ENCODE measurements around the gene WHAMM.
"Not testable (repeated sequence)": the region's sequence is repeated elsewhere in the genome, so short reads cannot be mapped to it uniquely, and the experiment has no call there.

Gene WHAMM

GRCh38 chr15:82803793-82804574, 5.4 kb upstream of the WHAMM start:
- DNase-seq (ENCODE audit: low spot score): no peak

- no peak for DNase-seq (ENCODE audit: low spot score)
Observed at GRCh38 chr15:82804575-82804949, 4.9 kb upstream of the WHAMM start.

- DNase-seq (ENCODE audit: low spot score): no peak
Observed at GRCh38 chr15:82805994-82806406, 3.4 kb upstream of the WHAMM start, which contains the start of gene FSD2. TSS of gene FSD2 (minus strand) at chr15:82806069. CDS start at chr15:82787390, 18,679 bp downstream.

- DNase-seq (ENCODE audit: low spot score): no peak
Observed at GRCh38 chr15:82807920-82808633, 1.4 kb upstream of the WHAMM start.

- no peak for DNase-seq (ENCODE audit: low spot score)
Observed at GRCh38 chr15:82808634-82809041, 790 bp upstream of the WHAMM start.

- DNase-seq (ENCODE audit: low spot score): no peak
Observed at GRCh38 chr15:82810061-82810889, 847 bp downstream of the WHAMM start.

- DNase-seq (ENCODE audit: low spot score): peak; percentile 62
Observed at GRCh38 chr15:82810890-82811426, 1.5 kb downstream of the WHAMM start.

- DNase-seq (ENCODE audit: low spot score): no peak
Observed at GRCh38 chr15:82812994-82813393, 3.6 kb downstream of the WHAMM start.

- no peak for DNase-seq (ENCODE audit: low spot score)
Observed at GRCh38 chr15:82820128-82820527, 10.7 kb downstream of the WHAMM start.

- DNase-seq (ENCODE audit: low spot score): not testable (repeated sequence)
Observed at GRCh38 chr15:82821396-82821795, 12.0 kb downstream of the WHAMM start.

- not testable (repeated sequence) for DNase-seq (ENCODE audit: low spot score)
Observed at GRCh38 chr15:82821851-82822250, 12.4 kb downstream of the WHAMM start.

- no peak for DNase-seq (ENCODE audit: low spot score)
Observed at GRCh38 chr15:82823049-82823448, 13.6 kb downstream of the WHAMM start.

- DNase-seq (ENCODE audit: low spot score): no peak
Observed at GRCh38 chr15:82828075-82828474, 18.6 kb downstream of the WHAMM start.

GRCh38 chr15:82829234-82829633, 19.8 kb downstream of the WHAMM start:
- DNase-seq (ENCODE audit: low spot score): no peak

- no peak for DNase-seq (ENCODE audit: low spot score)
Observed at GRCh38 chr15:82830427-82831173, 21.2 kb downstream of the WHAMM start.

GRCh38 chr15:82831894-82832600, 22.6 kb downstream of the WHAMM start:
- no peak for DNase-seq (ENCODE audit: low spot score)

GRCh38 chr15:82832601-82833361, 23.4 kb downstream of the WHAMM start:
- no peak for DNase-seq (ENCODE audit: low spot score)

GRCh38 chr15:82833362-82833682, 23.9 kb downstream of the WHAMM start:
- no peak for DNase-seq (ENCODE audit: low spot score)

- DNase-seq (ENCODE audit: low spot score): no peak
Observed at GRCh38 chr15:82835391-82835917, 26.0 kb downstream of the WHAMM start.

Data from hematopoietic multipotent progenitor cell treated with erythropoietin and hydrocortisone succinate and interleukin-3 and kit ligand, for 17 days (in vitro differentiated cells).